ENCODE results near the gene RAB8A.

DNA sequence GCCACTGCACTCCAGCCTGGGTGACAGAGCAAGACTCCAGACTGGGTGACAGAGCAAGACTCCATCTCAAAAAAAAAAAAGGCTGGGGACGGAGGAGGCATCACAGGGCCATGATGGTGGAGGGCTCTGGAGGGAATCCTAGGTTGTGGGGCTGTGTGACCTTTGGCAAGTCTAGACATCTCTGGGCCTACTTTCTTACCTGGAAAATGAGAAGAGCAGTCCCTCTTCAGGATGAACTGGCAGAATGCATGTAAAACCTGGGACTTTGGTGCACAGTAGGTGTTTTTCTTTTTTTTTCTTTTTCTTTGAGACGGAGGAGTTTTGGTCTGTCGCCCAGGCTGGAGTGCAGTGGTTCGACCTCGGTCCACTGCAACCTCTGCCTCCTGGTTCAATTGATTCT is 48.0 kb downstream of the RAB8A start:
- TF ChIP-seq, protein P1, sequence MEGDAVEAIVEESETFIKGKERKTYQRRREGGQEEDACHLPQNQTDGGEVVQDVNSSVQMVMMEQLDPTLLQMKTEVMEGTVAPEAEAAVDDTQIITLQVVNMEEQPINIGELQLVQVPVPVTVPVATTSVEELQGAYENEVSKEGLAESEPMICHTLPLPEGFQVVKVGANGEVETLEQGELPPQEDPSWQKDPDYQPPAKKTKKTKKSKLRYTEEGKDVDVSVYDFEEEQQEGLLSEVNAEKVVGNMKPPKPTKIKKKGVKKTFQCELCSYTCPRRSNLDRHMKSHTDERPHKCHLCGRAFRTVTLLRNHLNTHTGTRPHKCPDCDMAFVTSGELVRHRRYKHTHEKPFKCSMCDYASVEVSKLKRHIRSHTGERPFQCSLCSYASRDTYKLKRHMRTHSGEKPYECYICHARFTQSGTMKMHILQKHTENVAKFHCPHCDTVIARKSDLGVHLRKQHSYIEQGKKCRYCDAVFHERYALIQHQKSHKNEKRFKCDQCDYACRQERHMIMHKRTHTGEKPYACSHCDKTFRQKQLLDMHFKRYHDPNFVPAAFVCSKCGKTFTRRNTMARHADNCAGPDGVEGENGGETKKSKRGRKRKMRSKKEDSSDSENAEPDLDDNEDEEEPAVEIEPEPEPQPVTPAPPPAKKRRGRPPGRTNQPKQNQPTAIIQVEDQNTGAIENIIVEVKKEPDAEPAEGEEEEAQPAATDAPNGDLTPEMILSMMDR (IDR thresholded peaks at IDR 0.05), result no peak
- no peak for TF ChIP-seq POLR2AphosphoS5 (IDR thresholded peaks at IDR 0.05)
